ENCODE measurements around the gene CDH4. TPM values are rescaled to one million over a fixed set of nuclear protein-coding genes. Genes with fewer than 3 reads are reported as not detected.

CDH4 gene
- total RNA-seq, 1 experiment from 2014 or later, result not detected

DNA sequence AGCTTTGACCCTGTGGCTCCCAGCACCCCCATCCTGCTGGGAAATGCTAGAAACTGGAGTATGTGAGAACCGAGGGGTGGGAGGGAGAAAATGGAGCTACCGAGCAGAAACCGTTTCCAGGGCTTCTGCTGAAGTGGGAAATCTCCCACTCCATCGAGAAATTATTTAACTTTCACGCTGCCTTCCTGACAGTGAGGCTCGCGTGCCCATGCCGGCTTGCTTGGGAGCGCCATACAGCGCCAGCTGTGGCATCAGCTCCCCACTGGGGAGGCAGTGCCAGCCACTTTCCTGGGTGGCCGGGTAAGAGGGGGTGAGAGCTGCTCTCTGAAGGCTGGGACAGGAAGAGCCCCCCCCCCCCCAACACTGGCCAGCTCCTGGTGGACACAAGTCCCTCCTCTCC, 544.7 kb downstream of the CDH4 start:
- in situ Hi-C loops (cut with HindIII; ENCODE audit: low pct_unique_long_range_greater_than_20kb, low sequenced_read_pairs), result no loop called here
- Histone ChIP-seq H3K27ac (ENCODE audit: low read length) (no peak overlapping the region), H3K4me1 (ENCODE audit: control insufficient read depth, insufficient read depth, low read length) (no peaks in the 10 kb centered on the region), H3K36me3 (ENCODE audit: control insufficient read depth, insufficient read depth, low read length) (no peaks in the 10 kb centered on the region), H3K27me3 (ENCODE audit: control insufficient read depth, insufficient read depth, low read length) (peaks cover 2% of the 10 kb centered on the region; the same call in 1 of the 2 replicates), H3K4me3 (ENCODE audit: low read depth in 2 of 2, low read length in 2 of 2) (no peak overlapping the region), H3K9me3 (ENCODE audit: control insufficient read depth, insufficient read depth, low read depth, low read length) (no peaks in the 10 kb centered on the region)
- TF ChIP-seq POLR2AphosphoS5 (IDR thresholded peaks at IDR 0.05; ENCODE audit: low read depth, low read length), result no peak
- no peak for TF ChIP-seq CTCF (IDR thresholded peaks at IDR 0.05)
- TF ChIP-seq SIN3A (IDR thresholded peaks at IDR 0.05; ENCODE audit: borderline replicate concordance, insufficient read depth, low read depth, low read length), result no peak
- TF ChIP-seq, protein P1, sequence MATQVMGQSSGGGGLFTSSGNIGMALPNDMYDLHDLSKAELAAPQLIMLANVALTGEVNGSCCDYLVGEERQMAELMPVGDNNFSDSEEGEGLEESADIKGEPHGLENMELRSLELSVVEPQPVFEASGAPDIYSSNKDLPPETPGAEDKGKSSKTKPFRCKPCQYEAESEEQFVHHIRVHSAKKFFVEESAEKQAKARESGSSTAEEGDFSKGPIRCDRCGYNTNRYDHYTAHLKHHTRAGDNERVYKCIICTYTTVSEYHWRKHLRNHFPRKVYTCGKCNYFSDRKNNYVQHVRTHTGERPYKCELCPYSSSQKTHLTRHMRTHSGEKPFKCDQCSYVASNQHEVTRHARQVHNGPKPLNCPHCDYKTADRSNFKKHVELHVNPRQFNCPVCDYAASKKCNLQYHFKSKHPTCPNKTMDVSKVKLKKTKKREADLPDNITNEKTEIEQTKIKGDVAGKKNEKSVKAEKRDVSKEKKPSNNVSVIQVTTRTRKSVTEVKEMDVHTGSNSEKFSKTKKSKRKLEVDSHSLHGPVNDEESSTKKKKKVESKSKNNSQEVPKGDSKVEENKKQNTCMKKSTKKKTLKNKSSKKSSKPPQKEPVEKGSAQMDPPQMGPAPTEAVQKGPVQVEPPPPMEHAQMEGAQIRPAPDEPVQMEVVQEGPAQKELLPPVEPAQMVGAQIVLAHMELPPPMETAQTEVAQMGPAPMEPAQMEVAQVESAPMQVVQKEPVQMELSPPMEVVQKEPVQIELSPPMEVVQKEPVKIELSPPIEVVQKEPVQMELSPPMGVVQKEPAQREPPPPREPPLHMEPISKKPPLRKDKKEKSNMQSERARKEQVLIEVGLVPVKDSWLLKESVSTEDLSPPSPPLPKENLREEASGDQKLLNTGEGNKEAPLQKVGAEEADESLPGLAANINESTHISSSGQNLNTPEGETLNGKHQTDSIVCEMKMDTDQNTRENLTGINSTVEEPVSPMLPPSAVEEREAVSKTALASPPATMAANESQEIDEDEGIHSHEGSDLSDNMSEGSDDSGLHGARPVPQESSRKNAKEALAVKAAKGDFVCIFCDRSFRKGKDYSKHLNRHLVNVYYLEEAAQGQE (IDR thresholded peaks at IDR 0.05; ENCODE audit: insufficient read depth in 1 of 2, low read depth in 2 of 2, low read length in 1 of 2), result no peak
- no peak for TF ChIP-seq TCF7L2 (IDR thresholded peaks at IDR 0.05; ENCODE audit: low read depth, low read length)
- ChIA-PET CTCF (interaction anchor here (0.6 kb wide), 1 partner anchor 263 kb away, joined by 11 read pairs; no protein-coding TSS in a partner anchor), POLR2A (no interaction called here)
- DNase-seq (ENCODE audit: low read depth, low spot score) (no peak), ATAC-seq (no peak)
- BruUV-seq (replicated peaks), result no TSS peak
- intact Hi-C loops (cut with micrococcal nuclease; ENCODE audit: unreplicated experiment), result no loop called here

GRCh38 chr20:61797200-61797599, 545.1 kb downstream of the CDH4 start:
- CTCF ChIA-PET, result interaction anchor here (0.6 kb wide), 1 partner anchor 50 kb away, joined by 6 read pairs; no protein-coding TSS in a partner anchor
- DNase-seq (ENCODE audit: low read depth, low spot score) (no peak), ATAC-seq (no peak)
- H3K27me3 ChIP-seq (ENCODE audit: control insufficient read depth, insufficient read depth, low read length), result peaks cover 2% of the 10 kb centered on the region; the same call in 1 of the 2 replicates
- H3K9me3 ChIP-seq (ENCODE audit: control insufficient read depth, insufficient read depth, low read depth, low read length), result no peaks in the 10 kb centered on the region
- no TSS peak for BruUV-seq (replicated peaks)
- in situ Hi-C loops (cut with HindIII; ENCODE audit: low pct_unique_long_range_greater_than_20kb, low sequenced_read_pairs) (no loop called here), intact Hi-C loops (cut with micrococcal nuclease; ENCODE audit: unreplicated experiment) (no loop called here)
- no peak overlapping the region for H3K4me3 ChIP-seq (ENCODE audit: low read depth in 2 of 2, low read length in 2 of 2)
- no peak for TF ChIP-seq SIN3A (IDR thresholded peaks at IDR 0.05; ENCODE audit: borderline replicate concordance, insufficient read depth, low read depth, low read length)
- no peak for TF ChIP-seq TCF7L2 (IDR thresholded peaks at IDR 0.05; ENCODE audit: low read depth, low read length)
- TF ChIP-seq CTCF (IDR thresholded peaks at IDR 0.05), result no peak
- TF ChIP-seq, protein P1 (IDR thresholded peaks at IDR 0.05; ENCODE audit: insufficient read depth in 1 of 2, low read depth in 2 of 2, low read length in 1 of 2), result no peak
- TF ChIP-seq POLR2AphosphoS5 (IDR thresholded peaks at IDR 0.05; ENCODE audit: low read depth, low read length), result no peak
- POLR2A ChIA-PET, result no interaction called here
- H3K4me1 ChIP-seq (ENCODE audit: control insufficient read depth, insufficient read depth, low read length), result no peaks in the 10 kb centered on the region
- H3K27ac ChIP-seq (ENCODE audit: low read length), result no peak overlapping the region
- H3K36me3 ChIP-seq (ENCODE audit: control insufficient read depth, insufficient read depth, low read length), result no peaks in the 10 kb centered on the region
